LNCAP (cell line): Measurements from ENCODE around the gene PTPRO.

Source experiments
- CTCF ChIP-seq: fragments of 450-650 bp; IDR thresholded peaks from 2 replicates; pipeline ENCODE4 v1.5.1; 2017; ENCODE audit warnings: mild to moderate bottlenecking

Gene PTPRO

GRCh38 chr12:15393037-15393436, 70.7 kb downstream of the PTPRO start:
- TF ChIP-seq CTCF = no peak

- no peak for TF ChIP-seq CTCF
Observed at GRCh38 chr12:15393995-15394394, 71.7 kb downstream of the PTPRO start.

- no peak for TF ChIP-seq CTCF
Observed at GRCh38 chr12:15404485-15404884, 82.2 kb downstream of the PTPRO start.

GRCh38 chr12:15405606-15406005, 83.3 kb downstream of the PTPRO start:
- TF ChIP-seq CTCF = no peak

GRCh38 chr12:15407025-15407424, 84.7 kb downstream of the PTPRO start:
- TF ChIP-seq CTCF = no peak

GRCh38 chr12:15411842-15412241, 89.5 kb downstream of the PTPRO start:
- TF ChIP-seq CTCF = no peak

GRCh38 chr12:15417691-15418090, 95.4 kb downstream of the PTPRO start:
- no peak for TF ChIP-seq CTCF

GRCh38 chr12:15423629-15424028, 101.3 kb downstream of the PTPRO start:
- TF ChIP-seq CTCF = no peak
